ENCODE results near the gene EXOC2. TPM values are rescaled to one million over a fixed set of nuclear protein-coding genes. Genes with fewer than 3 reads are reported as not detected.

Gene EXOC2
- total and polyA plus RNA-seq, 2 donors (not counting 1 experiment from before 2014, with no cell fraction given): 12.2 to 45.0 TPM

GRCh38 chr6:445571-446417, 247.1 kb downstream of the EXOC2 start:
- no peak overlapping the region for H2AFZ ChIP-seq (ENCODE audit: insufficient read depth, low read depth, low read length, poor library complexity, severe bottlenecking)
- peaks cover 0 to 15% of the 10 kb centered on the region in 2 donors for H3K4me1 ChIP-seq (ENCODE audit: control insufficient read depth in 2 of 2, insufficient read depth in 2 of 2, low read length in 2 of 2)
- no peaks in the 10 kb centered on the region for H3K79me2 ChIP-seq (ENCODE audit: control insufficient read depth, insufficient read depth, low read length)
- H3K36me3 ChIP-seq (replicated peaks in 1 of 2; ENCODE audit: control extremely low read depth in 1 of 2, control insufficient read depth in 1 of 2, extremely low read depth in 1 of 2, insufficient read depth in 2 of 2, low read length in 1 of 2): no peaks in the 10 kb centered on the region
- H3K27ac ChIP-seq (ENCODE audit: low read length in 2 of 2): no peak overlapping the region
- Mint-ChIP-seq H3K27ac (no peak overlapping the region), H3K27me3 (no peaks in the 10 kb centered on the region), H3K4me3 (no peak overlapping the region), H3K4me1 (peaks cover 14% of the 10 kb centered on the region), H3K9me3 (ENCODE audit: insufficient read depth) (no peaks in the 10 kb centered on the region)
- ChIA-PET POLR2A (no interaction called here), CTCF (no interaction called here)
- no peaks in the 10 kb centered on the region for H3K9me3 ChIP-seq (ENCODE audit: control extremely low read depth in 1 of 3, control insufficient read depth in 2 of 3, insufficient read depth in 1 of 3, low read length in 2 of 3)
- ATAC-seq (ENCODE audit: low read depth) (no peak), DNase-seq (no peak)
- intact Hi-C loops (cut with micrococcal nuclease): no loop called here
- WGBS (ENCODE audit: insufficient coverage): 74% methylated on average over 10 of the region's 11 CpGs
- no peak overlapping the region for H3K9ac ChIP-seq (ENCODE audit: low read length)
- H3K4me3 ChIP-seq (ENCODE audit: control extremely low read depth in 1 of 5, extremely low read depth in 1 of 5, insufficient read depth in 1 of 5, low read depth in 2 of 5, low read length in 4 of 5): no peak overlapping the region
- H3K27me3 ChIP-seq (replicated peaks in 1 of 4; ENCODE audit: control extremely low read depth in 1 of 4, control insufficient read depth in 3 of 4, insufficient read depth in 4 of 4, low read length in 3 of 4): no peaks in the 10 kb centered on the region
- TF ChIP-seq CTCF (IDR thresholded peaks at IDR 0.05) (no peak), EZH2 (IDR thresholded peaks at IDR 0.05; ENCODE audit: borderline replicate concordance, insufficient read depth, low read depth, low read length, poor library complexity, severe bottlenecking) (no peak)
- H3K4me2 ChIP-seq (replicated peaks; ENCODE audit: low read depth, low read length, poor library complexity, severe bottlenecking): no peak overlapping the region
- no peaks in the 10 kb centered on the region for H4K20me1 ChIP-seq (ENCODE audit: control insufficient read depth, insufficient read depth, low read length, poor library complexity, severe bottlenecking)

- no peak overlapping the region for H3K4me3 ChIP-seq (ENCODE audit: control extremely low read depth in 1 of 5, extremely low read depth in 1 of 5, insufficient read depth in 1 of 5, low read depth in 2 of 5, low read length in 4 of 5)
- Mint-ChIP-seq H3K4me1 (peaks cover 14% of the 10 kb centered on the region), H3K27me3 (no peaks in the 10 kb centered on the region), H3K27ac (no peak overlapping the region), H3K4me3 (no peak overlapping the region), H3K9me3 (ENCODE audit: insufficient read depth) (no peaks in the 10 kb centered on the region)
- ChIA-PET CTCF (no interaction called here), POLR2A (no interaction called here)
- DNase-seq: no peak
- no peaks in the 10 kb centered on the region for H3K36me3 ChIP-seq (replicated peaks in 1 of 2; ENCODE audit: control extremely low read depth in 1 of 2, control insufficient read depth in 1 of 2, extremely low read depth in 1 of 2, insufficient read depth in 2 of 2, low read length in 1 of 2)
- H3K4me2 ChIP-seq (replicated peaks; ENCODE audit: low read depth, low read length, poor library complexity, severe bottlenecking): no peak overlapping the region
- H3K9me3 ChIP-seq (ENCODE audit: control extremely low read depth in 1 of 3, control insufficient read depth in 2 of 3, insufficient read depth in 1 of 3, low read length in 2 of 3): no peaks in the 10 kb centered on the region
- peaks cover 0 to 15% of the 10 kb centered on the region in 2 donors for H3K4me1 ChIP-seq (ENCODE audit: control insufficient read depth in 2 of 2, insufficient read depth in 2 of 2, low read length in 2 of 2)
- 61% methylated on average over 17 of the region's 18 CpGs for WGBS (ENCODE audit: insufficient coverage)
- H4K20me1 ChIP-seq (ENCODE audit: control insufficient read depth, insufficient read depth, low read length, poor library complexity, severe bottlenecking): no peaks in the 10 kb centered on the region
- no peak overlapping the region for H3K9ac ChIP-seq (ENCODE audit: low read length)
- no peaks in the 10 kb centered on the region for H3K79me2 ChIP-seq (ENCODE audit: control insufficient read depth, insufficient read depth, low read length)
- intact Hi-C loops (cut with micrococcal nuclease): no loop called here
- no peak for TF ChIP-seq CTCF (IDR thresholded peaks at IDR 0.05)
- no peak overlapping the region for H3K27ac ChIP-seq (ENCODE audit: low read length in 2 of 2)
- no peak overlapping the region for H2AFZ ChIP-seq (ENCODE audit: insufficient read depth, low read depth, low read length, poor library complexity, severe bottlenecking)
- ATAC-seq (ENCODE audit: low read depth): no peak
- H3K27me3 ChIP-seq (replicated peaks in 1 of 4; ENCODE audit: control extremely low read depth in 1 of 4, control insufficient read depth in 3 of 4, insufficient read depth in 4 of 4, low read length in 3 of 4): no peaks in the 10 kb centered on the region
These were observed 248.2 kb downstream of the EXOC2 start for GRCh38 chr6:444653-445275.

Measured in B cell (primary cell).